K562 (cell line): ENCODE measurements around the gene TMEFF1. TPM values are rescaled to one million over a fixed set of nuclear protein-coding genes. Genes with fewer than 3 reads are reported as not detected.
A peak's percentile ranks its signal among the peaks of the same experiment; 100 is the strongest.

ENCODE experiments used
- AFF1 ChIP-seq, 2 experiments: fragments of 450-650 bp; IDR thresholded peaks; 2 replicates each; pipeline ENCODE4 v1.6.1; 2018; ENCODE audit warnings: mild to moderate bottlenecking in 2 of 2, low read depth in 1 of 2; ENCODE audit not compliant: partially characterized antibody in 2 of 2
- ARID1B ChIP-seq: fragments of 450-650 bp; IDR thresholded peaks from 2 replicates; pipeline ENCODE4 v1.6.1; 2016; ENCODE audit warnings: antibody characterized with exemption, mild to moderate bottlenecking, inconsistent platforms
- BCLAF1 ChIP-seq, 2 experiments: fragments of 450-650 bp in 1 of 2; IDR thresholded peaks; 2 replicates each; pipeline ENCODE4 v1.6.1; 2011 to 2017; ENCODE audit warnings: low read depth in 2 of 2, antibody characterized with exemption in 1 of 2, borderline replicate concordance in 1 of 2, low read length in 1 of 2, mild to moderate bottlenecking in 1 of 2, mixed read lengths in 1 of 2; ENCODE audit not compliant: control insufficient read depth in 1 of 2
- DIDO1 ChIP-seq: fragments of 450-650 bp; IDR thresholded peaks from 2 replicates; pipeline ENCODE4 v1.6.1; 2016; ENCODE audit warnings: low read depth, missing biosample characterization, missing genetic modification characterization
- EP400 ChIP-seq: fragments of 450-650 bp; IDR thresholded peaks from 2 replicates; pipeline ENCODE4 v1.6.1; 2017; ENCODE audit warnings: antibody characterized with exemption, mild to moderate bottlenecking, moderate library complexity
- MAFF ChIP-seq: IDR thresholded peaks from 2 replicates; pipeline ENCODE4 v1.6.1; 2012; ENCODE audit warnings: low read length, improper control_type of control experiment
- MAZ ChIP-seq, 2 experiments: fragments of 450-650 bp in 1 of 2; sonication (generic) in 1 of 2; formaldehyde crosslinking; IDR thresholded peaks in 1 of 2; conservative IDR thresholded peaks in 1 of 2; 2 replicates each; pipeline versions ENCODE4 v1.4.0 to v1.5.0; 2020; ENCODE audit warnings: mild to moderate bottlenecking in 1 of 2, missing genetic modification reagents in 1 of 2
- UBTF ChIP-seq, 2 experiments: IDR thresholded peaks; 2 replicates each; pipeline ENCODE4 v1.6.1; 2012; ENCODE audit warnings: improper control_type of control experiment in 2 of 2, low read depth in 2 of 2, low read length in 2 of 2, borderline replicate concordance in 1 of 2
- ZNF124 ChIP-seq: sonication (generic); formaldehyde crosslinking; IDR thresholded peaks from 2 replicates; pipeline ENCODE4 v1.8.1; 2022; ENCODE audit warnings: missing genetic modification reagents
- ZNF134 ChIP-seq: fragments of 250-450 bp; sonication (Bioruptor Pico); conservative IDR thresholded peaks from 2 replicates; pipeline ENCODE4 v1.4.0; 2020
- ZNF354B ChIP-seq: fragments of 250-450 bp; sonication (Bioruptor Pico); IDR thresholded peaks from 2 replicates; pipeline ENCODE4 v1.4.0; 2020
- ZNF76 ChIP-seq: fragments of 250-450 bp; sonication (Bioruptor Pico); IDR thresholded peaks from 2 replicates; pipeline ENCODE4 v1.4.0; 2020; ENCODE audit warnings: mild to moderate bottlenecking, moderate library complexity, borderline replicate concordance
- ZNF830 ChIP-seq: fragments of 250-450 bp; sonication (Bioruptor Pico); IDR thresholded peaks from 2 replicates; pipeline ENCODE4 v1.5.0; 2021; ENCODE audit warnings: mild to moderate bottlenecking
- polyA plus RNA-seq, 8 experiments: library from polyadenylated mRNA; depleted of rRNA in 4 of 8; stranded (reverse) in 5 of 8; unstranded in 3 of 8; fragments of >200 nt; fragmentation: Nextera tagmentation in 2 of 8; fragmentation: Illumina TruSeq in 1 of 8; extraction: Ambion mirVana in 2 of 8; extraction: Trizol in 1 of 8; gene quantifications; 2 replicates each; pipeline versions ENCODE4 v1.2.1 to v1.2.3, GENCODE V29; 2011 to 2014; ENCODE audit warnings: inconsistent platforms in 1 of 8, missing spikeins in 1 of 8
- total RNA-seq, 7 experiments: library from RNA; depleted of rRNA in 6 of 7; stranded (reverse); fragments of >200 nt in 6 of 7; fragmentation: Illumina TruSeq in 2 of 7; extraction: Trizol in 2 of 7; gene quantifications; 2 replicates each; pipeline versions ENCODE4 v1.2.1 to v1.2.3, GENCODE V29; 2011 to 2021; ENCODE audit warnings: low replicate concordance in 1 of 7

TMEFF1 gene
- total and polyA plus RNA-seq, 9 of the 15 experiments (the other 6 are each of a cell fraction or from before 2014, with no cell fraction given): 0.07 to 1.1 (median 0.28) TPM; not detected in 2

GRCh38 chr9:100426530-100427365 lies 46.2 kb upstream of the TMEFF1 start, which contains the start of gene MSANTD3 (continued):
- TF ChIP-seq ZNF134 (CRISPR knock-in tag) (no peak), AFF1 (IDR thresholded peaks at IDR 0.05; ENCODE audit: low read depth in 1 of 2, partially characterized antibody in 2 of 2) (peak in 1 of 2 experiments; percentile 39), BCLAF1 (IDR thresholded peaks at IDR 0.05; ENCODE audit: borderline replicate concordance in 1 of 2, control insufficient read depth in 1 of 2, low read depth in 2 of 2, low read length in 1 of 2) (no peak), MAFF (peak; percentile 76), ZNF830 (no peak), MAZ (CRISPR knock-in tag; conservative IDR thresholded peaks at IDR 0.05 in 1 of 2, IDR thresholded peaks at IDR 0.05 in 1 of 2) (peak in 1 of 2 experiments; percentile 54; a peak in 1 of 4 replicates), ZNF76 (0 out of 2 replicates have a peak, but pooled peaks have one; percentile 53), ARID1B (peak; percentile 58), EP400 (peak; percentile 77), ZNF354B (CRISPR knock-in tag) (no peak), ZNF124 (no peak), DIDO1 (tag) (no peak), UBTF (IDR thresholded peaks at IDR 0.05; ENCODE audit: borderline replicate concordance in 1 of 2, low read depth in 2 of 2, low read length in 2 of 2) (0 out of 4 replicates have a peak, but pooled peaks of 1 of the 2 experiments have one; percentile 34)
